ENCODE measurements around the gene PELO. TPM values are rescaled to one million over a fixed set of nuclear protein-coding genes. Genes with fewer than 3 reads are reported as not detected.

The PELO gene
- total and polyA plus RNA-seq, 2 donors (not counting 1 experiment from before 2014, with no cell fraction given) = 2.2 to 5.8 TPM

- no peak for DNase-seq
Observed at GRCh38 chr5:52798938-52799337, 11.2 kb downstream of the PELO start.

More at GRCh38 chr5:52798938-52799337, 11.2 kb downstream of the PELO start:
- 20% methylated on average over 1 of the region's 3 CpGs for WGBS (ENCODE audit: insufficient coverage)
- intact Hi-C loops (cut with micrococcal nuclease) = no loop called here
- Mint-ChIP-seq H3K9me3 (ENCODE audit: insufficient read depth) (no peaks in the 10 kb centered on the region), H3K4me3 (peak overlapping the region; percentile 95), H3K27ac (peak overlapping the region; percentile 93), H3K4me1 (peaks cover 39% of the 10 kb centered on the region), H3K27me3 (no peaks in the 10 kb centered on the region)
- CTCF ChIA-PET = interaction anchor here (0.6 to 1.9 kb wide), 6 partner anchors 9 to 1511 kb away, joined by 3 to 13 read pairs (median 4); partner anchors contain the start of genes ARL15, ITGA1 and PELO
- Histone ChIP-seq H3K4me2 (replicated peaks; ENCODE audit: low read depth, low read length, poor library complexity, severe bottlenecking) (peak overlapping the region; percentile 92), H3K4me3 (ENCODE audit: control extremely low read depth in 1 of 5, extremely low read depth in 1 of 5, insufficient read depth in 1 of 5, low read depth in 2 of 5, low read length in 4 of 5) (peak overlapping the region; percentile 67 to 93 (median 89)), H2AFZ (ENCODE audit: insufficient read depth, low read depth, low read length, poor library complexity, severe bottlenecking) (peak overlapping the region; percentile 93), H3K9me3 (ENCODE audit: control extremely low read depth in 1 of 3, control insufficient read depth in 2 of 3, insufficient read depth in 1 of 3, low read length in 2 of 3) (peaks cover 0 to 2% (median 0%) of the 10 kb centered on the region in 3 donors), H4K20me1 (ENCODE audit: control insufficient read depth, insufficient read depth, low read length, poor library complexity, severe bottlenecking) (no peaks in the 10 kb centered on the region), H3K27me3 (replicated peaks in 1 of 4; ENCODE audit: control extremely low read depth in 1 of 4, control insufficient read depth in 3 of 4, insufficient read depth in 4 of 4, low read length in 3 of 4) (peaks cover 0 to under 1% (median 0%) of the 10 kb centered on the region in 4 experiments), H3K27ac (ENCODE audit: low read length in 2 of 2) (peak overlapping the region in 1 of 2 donors; percentile 65), H3K9ac (ENCODE audit: low read length) (peak overlapping the region; percentile 91), H3K36me3 (replicated peaks in 1 of 2; ENCODE audit: control extremely low read depth in 1 of 2, control insufficient read depth in 1 of 2, extremely low read depth in 1 of 2, insufficient read depth in 2 of 2, low read length in 1 of 2) (no peaks in the 10 kb centered on the region), H3K4me1 (ENCODE audit: control insufficient read depth in 2 of 2, insufficient read depth in 2 of 2, low read length in 2 of 2) (peaks cover 23 to 25% of the 10 kb centered on the region in 2 donors), H3K79me2 (ENCODE audit: control insufficient read depth, insufficient read depth, low read length) (peaks cover 14% of the 10 kb centered on the region)
- no peak for TF ChIP-seq CTCF (IDR thresholded peaks at IDR 0.05)
- no peak for TF ChIP-seq EZH2 (IDR thresholded peaks at IDR 0.05; ENCODE audit: borderline replicate concordance, insufficient read depth, low read depth, low read length, poor library complexity, severe bottlenecking)
- POLR2A ChIA-PET = interaction anchor here (0.6 kb wide), 1 partner anchor 10 kb away, joined by 4 read pairs; no protein-coding TSS in a partner anchor
- no peak for ATAC-seq (ENCODE audit: low read depth)
